Activated CD4-positive, alpha-beta T cell treated with anti-CD3 and anti-CD28 coated beads, Interleukin-2, amount 10 ng/mL, durations not matched to agents 24 days and 14 days (primary cell): Measurements from ENCODE around the gene ARHGAP25. TPM values are rescaled to one million over a fixed set of nuclear protein-coding genes. Genes with fewer than 3 reads are reported as not detected.

ENCODE experiments used
- DNase-seq: peaks from one replicate; pipeline ENCODE4 v3.0.0; 2022
- H3K27ac Mint-ChIP-seq: one replicate; pipeline ENCODE4 v1.8.0; 2022; ENCODE audit warnings: mild to moderate bottlenecking, mixed read lengths
- H3K27me3 Mint-ChIP-seq: one replicate; pipeline ENCODE4 v1.8.0; 2022; ENCODE audit warnings: mixed read lengths
- H3K36me3 Mint-ChIP-seq: one replicate; pipeline ENCODE4 v1.8.0; 2022; ENCODE audit warnings: low read depth, mild to moderate bottlenecking, mixed read lengths
- H3K4me1 Mint-ChIP-seq: one replicate; pipeline ENCODE4 v1.8.0; 2021; ENCODE audit warnings: mixed read lengths
- H3K4me3 Mint-ChIP-seq: one replicate; pipeline ENCODE4 v1.8.0; 2022; ENCODE audit warnings: mild to moderate bottlenecking, moderate library complexity, mixed read lengths
- H3K9me3 Mint-ChIP-seq: one replicate; pipeline ENCODE4 v1.8.0; 2021; ENCODE audit warnings: mixed read lengths
- intact Hi-C: fragments of 100-400 bp; cut with micrococcal nuclease; formaldehyde crosslinking; loops from one replicate; pipeline ENCODE4 v1.15.1; 2023
- total RNA-seq: library from RNA; stranded (reverse); gene quantifications from 2 replicates; pipeline ENCODE4 v1.2.3, GENCODE V29; 2022

Gene ARHGAP25
- total RNA-seq, 1 donor from 2014 or later = 37.8 TPM

GRCh38 chr2:68853035-68853434 lies 118.4 kb downstream of the ARHGAP25 start:
- H3K27me3 Mint-ChIP-seq = peaks cover 29% of the 10 kb centered on the region
- H3K9me3 Mint-ChIP-seq = peaks cover 10% of the 10 kb centered on the region
- no peak for DNase-seq
- H3K4me1 Mint-ChIP-seq = peaks cover 6% of the 10 kb centered on the region
- intact Hi-C loops = no loop called here
- no peak overlapping the region for H3K4me3 Mint-ChIP-seq
- H3K36me3 Mint-ChIP-seq = no peaks in the 10 kb centered on the region
- no peak overlapping the region for H3K27ac Mint-ChIP-seq

GRCh38 chr2:68853915-68854314 lies 119.3 kb downstream of the ARHGAP25 start:
- intact Hi-C loops = no loop called here
- Mint-ChIP-seq H3K36me3 (no peaks in the 10 kb centered on the region), H3K4me3 (no peak overlapping the region), H3K27ac (no peak overlapping the region), H3K27me3 (peaks cover 24% of the 10 kb centered on the region), H3K4me1 (peaks cover 6% of the 10 kb centered on the region), H3K9me3 (peaks cover 10% of the 10 kb centered on the region)
- no peak for DNase-seq

GRCh38 chr2:68854476-68854875 lies 119.9 kb downstream of the ARHGAP25 start:
- intact Hi-C loops = no loop called here
- H3K27ac Mint-ChIP-seq = no peak overlapping the region
- peaks cover 20% of the 10 kb centered on the region for H3K27me3 Mint-ChIP-seq
- H3K4me1 Mint-ChIP-seq = peaks cover 6% of the 10 kb centered on the region
- H3K36me3 Mint-ChIP-seq = no peaks in the 10 kb centered on the region
- H3K4me3 Mint-ChIP-seq = no peak overlapping the region
- DNase-seq = no peak
- H3K9me3 Mint-ChIP-seq = peaks cover 10% of the 10 kb centered on the region

- intact Hi-C loops = no loop called here
- Mint-ChIP-seq H3K4me1 (peaks cover 6% of the 10 kb centered on the region), H3K9me3 (peaks cover 10% of the 10 kb centered on the region), H3K27ac (no peak overlapping the region), H3K36me3 (no peaks in the 10 kb centered on the region), H3K27me3 (peaks cover 15% of the 10 kb centered on the region), H3K4me3 (no peak overlapping the region)
- no peak for DNase-seq
Measured at GRCh38 chr2:68855550-68855949, 120.9 kb downstream of the ARHGAP25 start.

DNA sequence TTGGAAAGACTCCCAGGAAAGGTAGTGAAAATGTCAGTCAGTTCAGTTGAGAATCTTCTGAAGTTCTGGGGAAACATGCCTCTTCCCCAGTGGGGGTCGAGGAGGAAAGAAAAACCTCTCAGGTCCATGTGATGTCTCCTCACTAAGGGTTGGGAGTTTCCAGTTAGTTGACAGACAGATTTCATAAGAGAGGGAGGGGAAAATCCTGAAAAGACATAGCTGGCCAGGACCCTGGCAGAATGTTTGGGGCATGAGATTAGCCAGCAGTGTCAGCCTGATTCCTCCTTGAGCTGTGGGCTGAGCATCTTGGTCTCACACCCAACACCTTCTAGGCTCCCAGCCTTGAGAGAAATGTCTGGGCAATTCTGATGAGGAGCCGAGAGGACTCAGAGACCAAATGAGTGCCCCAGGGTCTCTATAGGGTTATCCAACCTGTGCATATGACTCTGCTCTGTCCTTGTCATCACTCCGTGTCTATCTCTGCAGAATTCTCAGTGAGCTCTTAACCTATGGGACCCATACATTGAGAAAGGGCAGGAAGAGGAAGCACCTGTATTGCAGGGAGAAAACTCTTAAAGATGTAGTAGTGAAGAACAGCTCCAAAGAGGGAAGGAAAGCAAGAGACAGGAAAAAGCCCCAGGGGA lies 122.7 kb downstream of the ARHGAP25 start:
- H3K4me3 Mint-ChIP-seq = no peak overlapping the region
- intact Hi-C loops = no loop called here

DNA sequence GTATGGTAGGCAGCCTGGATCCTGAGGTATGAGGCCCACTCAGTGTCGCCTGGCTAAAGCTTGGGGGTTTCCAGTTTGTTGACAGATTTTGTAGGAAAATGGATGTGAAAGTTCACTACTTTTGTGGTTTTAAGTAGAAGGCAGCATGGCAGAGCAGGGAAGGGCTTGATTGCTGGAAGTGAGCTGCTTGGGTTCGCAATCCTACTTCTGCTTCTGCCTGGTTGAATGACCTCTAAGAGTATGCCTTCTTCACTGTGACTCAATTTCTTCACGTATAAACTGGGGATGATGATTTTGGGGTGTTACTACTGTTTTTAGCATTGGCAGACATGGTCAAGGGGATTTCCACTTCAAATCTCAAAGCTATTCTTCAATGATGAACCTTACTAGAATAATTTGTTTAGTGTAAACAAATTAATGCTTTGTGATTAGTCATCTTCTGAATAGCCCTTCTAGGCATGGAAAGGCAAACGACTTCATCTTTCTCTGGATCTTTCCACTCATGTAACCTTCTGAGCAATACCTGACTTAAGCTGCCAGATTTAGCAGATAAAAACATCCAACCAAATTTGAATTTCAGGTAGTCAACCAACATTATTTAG lies 123.3 kb downstream of the ARHGAP25 start:
- no peak overlapping the region for H3K27ac Mint-ChIP-seq

More for the DNA sequence above, 122.7 kb downstream of the ARHGAP25 start:
- DNase-seq = no peak
- peaks cover 9% of the 10 kb centered on the region for H3K27me3 Mint-ChIP-seq
- peaks cover 8% of the 10 kb centered on the region for H3K4me1 Mint-ChIP-seq
- no peak overlapping the region for H3K27ac Mint-ChIP-seq
- H3K9me3 Mint-ChIP-seq = peaks cover 10% of the 10 kb centered on the region
- no peaks in the 10 kb centered on the region for H3K36me3 Mint-ChIP-seq

GRCh38 chr2:68860111-68860510 lies 125.5 kb downstream of the ARHGAP25 start:
- H3K27ac Mint-ChIP-seq = no peak overlapping the region
- no peak overlapping the region for H3K4me3 Mint-ChIP-seq
- H3K4me1 Mint-ChIP-seq = peaks cover 8% of the 10 kb centered on the region
- peaks cover 4% of the 10 kb centered on the region for H3K9me3 Mint-ChIP-seq
- H3K27me3 Mint-ChIP-seq = peaks cover 10% of the 10 kb centered on the region
- intact Hi-C loops = no loop called here
- no peaks in the 10 kb centered on the region for H3K36me3 Mint-ChIP-seq
- no peak for DNase-seq

More for the DNA sequence above, 123.3 kb downstream of the ARHGAP25 start:
- Mint-ChIP-seq H3K4me3 (no peak overlapping the region), H3K9me3 (peaks cover 10% of the 10 kb centered on the region), H3K4me1 (peaks cover 8% of the 10 kb centered on the region), H3K36me3 (no peaks in the 10 kb centered on the region), H3K27me3 (peaks cover 9% of the 10 kb centered on the region)
- intact Hi-C loops = no loop called here
- DNase-seq = no peak

DNA sequence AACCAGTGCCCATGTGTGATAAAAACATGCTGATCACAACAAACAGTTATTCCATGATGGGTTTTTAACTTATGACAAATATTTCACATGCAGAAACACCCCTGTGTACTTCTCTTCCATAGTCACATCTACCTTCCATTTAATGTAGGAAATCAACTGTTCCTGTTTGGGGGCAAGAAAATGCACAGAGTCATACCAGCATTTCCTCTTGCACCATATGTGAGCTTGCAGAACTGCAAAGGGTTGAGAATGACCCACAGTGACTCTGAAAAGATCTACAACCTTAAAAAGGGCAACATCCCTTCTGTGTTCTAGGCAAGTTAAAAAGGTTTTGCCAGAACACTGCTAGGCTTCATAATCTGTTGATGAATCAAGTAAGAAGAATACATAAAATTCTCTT lies 126.7 kb downstream of the ARHGAP25 start:
- H3K4me1 Mint-ChIP-seq = peaks cover 8% of the 10 kb centered on the region
- H3K4me3 Mint-ChIP-seq = no peak overlapping the region
- DNase-seq = no peak
- intact Hi-C loops = no loop called here
- peaks cover 10% of the 10 kb centered on the region for H3K27me3 Mint-ChIP-seq
- no peaks in the 10 kb centered on the region for H3K36me3 Mint-ChIP-seq
- H3K9me3 Mint-ChIP-seq = peaks cover 4% of the 10 kb centered on the region
- H3K27ac Mint-ChIP-seq = no peak overlapping the region

DNA sequence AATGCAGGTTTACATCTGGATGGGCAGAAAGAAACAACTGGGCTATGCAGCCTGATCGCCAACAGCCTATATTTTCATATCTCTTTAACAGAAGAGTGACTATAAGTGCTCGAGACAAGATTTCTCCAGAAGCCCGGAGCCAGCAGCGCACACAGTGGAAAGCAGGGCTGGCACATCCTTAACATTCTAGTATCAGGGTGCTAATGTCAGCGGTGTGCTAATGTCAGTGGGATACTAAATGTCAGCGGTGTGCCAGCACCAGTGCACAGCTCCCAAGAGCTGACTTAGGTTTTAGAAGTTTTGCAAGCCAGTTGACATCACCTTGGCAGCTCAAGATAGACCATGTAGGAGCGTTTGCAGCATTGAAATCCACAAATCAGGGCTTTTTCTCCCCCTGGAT lies 128.3 kb downstream of the ARHGAP25 start:
- no peaks in the 10 kb centered on the region for H3K9me3 Mint-ChIP-seq
- H3K4me3 Mint-ChIP-seq = no peak overlapping the region
- peaks cover 7% of the 10 kb centered on the region for H3K27me3 Mint-ChIP-seq
- H3K27ac Mint-ChIP-seq = no peak overlapping the region
- H3K4me1 Mint-ChIP-seq = peaks cover 4% of the 10 kb centered on the region
- intact Hi-C loops = no loop called here
- no peak for DNase-seq
- no peaks in the 10 kb centered on the region for H3K36me3 Mint-ChIP-seq

DNA sequence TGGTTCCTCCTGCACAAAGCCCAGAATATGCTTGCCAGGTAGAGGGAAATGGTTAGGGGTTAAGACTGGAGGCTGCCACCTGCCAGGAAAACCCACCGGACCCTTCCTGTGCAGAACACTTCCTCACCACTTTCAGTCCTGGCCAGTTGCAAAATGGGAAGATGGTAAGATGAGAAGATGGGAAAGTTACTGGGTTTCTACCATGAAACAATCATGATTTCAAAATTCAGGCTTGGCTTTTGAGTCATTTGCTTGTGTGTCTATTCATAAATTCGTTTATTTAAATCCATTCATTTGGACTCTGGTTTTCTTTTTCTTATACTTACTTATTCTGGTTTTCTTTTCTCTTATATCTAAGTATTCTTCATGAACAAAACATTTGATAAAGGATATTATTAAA lies 129.4 kb downstream of the ARHGAP25 start:
- no peaks in the 10 kb centered on the region for H3K9me3 Mint-ChIP-seq
- no peak overlapping the region for H3K4me3 Mint-ChIP-seq
- DNase-seq = no peak
- peaks cover 11% of the 10 kb centered on the region for H3K27me3 Mint-ChIP-seq
- H3K4me1 Mint-ChIP-seq = peaks cover 2% of the 10 kb centered on the region
- H3K36me3 Mint-ChIP-seq = no peaks in the 10 kb centered on the region
- H3K27ac Mint-ChIP-seq = no peak overlapping the region
- intact Hi-C loops = no loop called here

DNA sequence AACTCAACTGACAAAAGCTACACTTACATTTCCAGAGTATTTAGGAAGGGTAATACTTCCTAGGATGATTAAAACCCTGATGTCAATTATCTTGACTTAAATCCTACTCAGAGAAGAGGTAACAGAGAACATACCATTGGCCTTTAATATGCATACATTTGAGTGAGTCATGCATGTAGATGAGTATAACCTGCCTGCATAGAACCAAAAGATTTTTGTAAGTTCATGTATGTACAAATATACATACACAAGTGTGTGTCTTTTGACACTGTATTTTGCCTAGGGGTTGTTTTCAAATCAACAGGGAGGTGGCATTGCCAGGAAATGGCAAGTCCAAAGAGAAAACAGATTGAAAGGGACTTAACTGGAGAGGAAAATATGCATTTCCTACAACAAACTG lies 130.5 kb downstream of the ARHGAP25 start:
- peaks cover 3% of the 10 kb centered on the region for H3K4me1 Mint-ChIP-seq
- DNase-seq = no peak
- intact Hi-C loops = no loop called here
- H3K27me3 Mint-ChIP-seq = peaks cover 14% of the 10 kb centered on the region
- H3K36me3 Mint-ChIP-seq = no peaks in the 10 kb centered on the region
- no peak overlapping the region for H3K4me3 Mint-ChIP-seq
- no peak overlapping the region for H3K27ac Mint-ChIP-seq
- H3K9me3 Mint-ChIP-seq = no peaks in the 10 kb centered on the region

DNA sequence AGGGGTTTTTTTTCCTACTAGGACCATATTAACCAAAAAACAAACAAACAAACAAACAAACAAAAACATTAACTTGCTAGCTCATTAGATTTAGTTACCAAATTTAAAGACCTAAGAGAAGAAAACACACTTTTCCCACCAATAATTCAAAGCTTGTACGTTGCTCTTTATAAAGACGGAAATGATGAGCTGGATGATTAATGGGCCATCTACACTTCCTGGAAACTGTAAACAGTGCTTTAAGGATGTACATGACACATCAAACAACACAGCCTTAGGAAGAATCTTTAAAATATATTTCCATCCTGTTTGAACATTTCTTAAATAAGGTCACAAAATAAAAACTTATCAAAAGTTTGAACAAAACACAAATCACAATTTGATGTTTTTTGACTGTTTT lies 135.6 kb downstream of the ARHGAP25 start:
- Mint-ChIP-seq H3K4me3 (no peak overlapping the region), H3K27ac (no peak overlapping the region), H3K9me3 (no peaks in the 10 kb centered on the region), H3K36me3 (no peaks in the 10 kb centered on the region), H3K4me1 (peaks cover 2% of the 10 kb centered on the region), H3K27me3 (peaks cover 12% of the 10 kb centered on the region)
- no peak for DNase-seq
- intact Hi-C loops = no loop called here

GRCh38 chr2:68871159-68871764 lies 136.7 kb downstream of the ARHGAP25 start, which contains the start of gene BMP10:
Gene BMP10, minus strand, starts transcription at chr2:68871397. Its CDS starts 39 bp downstream, at chr2:68871358.
- peaks cover 2% of the 10 kb centered on the region for H3K4me1 Mint-ChIP-seq
- H3K4me3 Mint-ChIP-seq = no peak within 1 kb of the TSS
- H3K36me3 Mint-ChIP-seq = no peaks in the 10 kb centered on the region
- intact Hi-C loops = no loop called here
- peaks cover 16% of the 10 kb centered on the region for H3K27me3 Mint-ChIP-seq
- DNase-seq = no peak
- no peak within 1 kb of the TSS for H3K27ac Mint-ChIP-seq
- H3K9me3 Mint-ChIP-seq = no peaks in the 10 kb centered on the region
